ENCODE results near the gene RIPK1. TPM values are rescaled to one million over a fixed set of nuclear protein-coding genes. Genes with fewer than 3 reads are reported as not detected.
"Not testable (repeated sequence)": the region's sequence is repeated elsewhere in the genome, so short reads cannot be mapped to it uniquely, and the experiment has no call there.

The RIPK1 gene
- total RNA-seq, 1 donor from 2014 or later = 6.2 TPM

DNA sequence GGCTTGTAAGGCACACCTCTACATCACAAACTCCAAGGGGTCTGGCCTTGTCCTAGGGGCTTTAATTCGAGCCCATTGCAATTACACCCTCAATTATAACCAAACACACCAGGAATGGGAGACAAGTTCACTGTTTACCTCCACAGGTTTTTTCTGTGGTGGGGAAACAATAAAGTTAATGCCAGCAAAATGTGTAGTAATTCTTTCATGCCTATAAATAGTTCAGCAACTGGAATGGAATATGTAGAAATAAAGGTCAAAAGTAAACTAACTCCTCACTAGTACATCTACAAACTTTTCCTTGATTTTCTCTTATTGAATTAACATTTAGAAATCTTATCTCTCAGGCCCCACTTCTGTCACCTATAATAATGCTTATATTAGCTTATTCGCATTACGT, 27.1 kb upstream of the RIPK1 start:
- Histone ChIP-seq H3K27me3 (ENCODE audit: low read depth) (no peaks in the 10 kb centered on the region), H3K27ac (replicated peaks) (peak overlapping the region; percentile 53), H3K4me1 (peaks cover 12% of the 10 kb centered on the region), H3K4me3 (no peak overlapping the region), H3K9me3 (replicated peaks) (no peaks in the 10 kb centered on the region), H3K36me3 (no peaks in the 10 kb centered on the region)
- intact Hi-C loops (cut with micrococcal nuclease) = no loop called here
- TF ChIP-seq CTCF (IDR thresholded peaks at IDR 0.05; ENCODE audit: borderline replicate concordance) = no peak
- no peak for DNase-seq

- peak overlapping the region; percentile 53 for H3K27ac ChIP-seq (replicated peaks)
- no peaks in the 10 kb centered on the region for H3K27me3 ChIP-seq (ENCODE audit: low read depth)
- intact Hi-C loops (cut with micrococcal nuclease) = no loop called here
- H3K4me1 ChIP-seq = peaks cover 12% of the 10 kb centered on the region
- no peak for DNase-seq
- no peaks in the 10 kb centered on the region for H3K36me3 ChIP-seq
- no peaks in the 10 kb centered on the region for H3K9me3 ChIP-seq (replicated peaks)
- TF ChIP-seq CTCF (IDR thresholded peaks at IDR 0.05; ENCODE audit: borderline replicate concordance) = no peak
- H3K4me3 ChIP-seq = no peak overlapping the region
These were observed 26.7 kb upstream of the RIPK1 start for GRCh38 chr6:3041606-3042005.

- peaks cover 12% of the 10 kb centered on the region for H3K4me1 ChIP-seq
- no peak for TF ChIP-seq CTCF (IDR thresholded peaks at IDR 0.05; ENCODE audit: borderline replicate concordance)
- no peaks in the 10 kb centered on the region for H3K27me3 ChIP-seq (ENCODE audit: low read depth)
- no peak for DNase-seq
- no peak overlapping the region for H3K4me3 ChIP-seq
- no peaks in the 10 kb centered on the region for H3K9me3 ChIP-seq (replicated peaks)
- intact Hi-C loops (cut with micrococcal nuclease) = no loop called here
- H3K36me3 ChIP-seq = no peaks in the 10 kb centered on the region
- H3K27ac ChIP-seq (replicated peaks) = no peak overlapping the region
These were observed 22.9 kb upstream of the RIPK1 start for GRCh38 chr6:3045369-3045768.

DNA sequence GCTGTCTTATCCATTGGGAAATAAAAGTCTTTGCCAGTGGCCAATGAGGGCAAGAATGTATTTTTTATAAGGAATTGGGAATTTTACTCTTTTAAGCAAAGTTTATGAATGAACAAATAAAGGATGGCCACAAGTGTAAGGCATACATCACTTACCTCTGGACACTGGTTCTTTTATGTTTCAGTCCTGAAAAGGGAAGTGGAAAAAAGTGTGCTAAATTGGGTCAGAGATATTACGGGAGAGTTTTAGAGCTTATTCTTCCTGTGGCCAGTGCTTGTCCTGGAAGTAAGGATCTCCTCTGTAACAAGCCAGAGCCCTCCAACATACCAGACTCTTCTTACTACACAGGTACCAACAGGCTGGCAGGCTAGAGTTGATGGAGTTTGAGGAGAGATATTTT, 22.5 kb upstream of the RIPK1 start:
- H3K9me3 ChIP-seq (replicated peaks) = no peaks in the 10 kb centered on the region
- DNase-seq = no peak
- TF ChIP-seq CTCF (IDR thresholded peaks at IDR 0.05; ENCODE audit: borderline replicate concordance) = no peak
- intact Hi-C loops (cut with micrococcal nuclease) = no loop called here
- H3K27ac ChIP-seq (replicated peaks) = no peak overlapping the region
- peaks cover 12% of the 10 kb centered on the region for H3K4me1 ChIP-seq
- no peaks in the 10 kb centered on the region for H3K36me3 ChIP-seq
- H3K27me3 ChIP-seq (ENCODE audit: low read depth) = no peaks in the 10 kb centered on the region
- no peak overlapping the region for H3K4me3 ChIP-seq

DNA sequence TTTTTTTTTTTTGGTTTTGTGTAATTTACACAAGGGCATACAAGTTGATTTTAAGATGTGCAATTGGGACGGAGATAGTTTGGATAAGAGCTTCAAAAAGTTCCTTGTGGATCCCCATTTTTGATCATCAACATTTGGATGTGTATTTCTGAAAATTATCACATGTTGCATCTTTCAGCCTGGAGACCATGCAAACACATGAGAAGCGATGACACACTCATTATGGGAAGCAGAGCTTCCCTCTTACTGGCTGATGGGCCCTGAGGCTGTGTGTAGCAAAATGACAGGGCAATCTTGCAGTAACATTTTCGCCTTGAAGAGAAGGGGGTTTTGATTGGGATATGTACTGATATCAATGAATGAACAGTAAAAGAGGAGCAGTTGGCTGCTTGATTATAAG, 22.0 kb upstream of the RIPK1 start:
- H3K27me3 ChIP-seq (ENCODE audit: low read depth) = no peaks in the 10 kb centered on the region
- no peak overlapping the region for H3K27ac ChIP-seq (replicated peaks)
- intact Hi-C loops (cut with micrococcal nuclease) = no loop called here
- H3K9me3 ChIP-seq (replicated peaks) = no peaks in the 10 kb centered on the region
- peaks cover 10% of the 10 kb centered on the region for H3K4me1 ChIP-seq
- TF ChIP-seq CTCF (IDR thresholded peaks at IDR 0.05; ENCODE audit: borderline replicate concordance) = no peak
- DNase-seq = no peak
- H3K4me3 ChIP-seq = no peak overlapping the region
- H3K36me3 ChIP-seq = no peaks in the 10 kb centered on the region

DNA sequence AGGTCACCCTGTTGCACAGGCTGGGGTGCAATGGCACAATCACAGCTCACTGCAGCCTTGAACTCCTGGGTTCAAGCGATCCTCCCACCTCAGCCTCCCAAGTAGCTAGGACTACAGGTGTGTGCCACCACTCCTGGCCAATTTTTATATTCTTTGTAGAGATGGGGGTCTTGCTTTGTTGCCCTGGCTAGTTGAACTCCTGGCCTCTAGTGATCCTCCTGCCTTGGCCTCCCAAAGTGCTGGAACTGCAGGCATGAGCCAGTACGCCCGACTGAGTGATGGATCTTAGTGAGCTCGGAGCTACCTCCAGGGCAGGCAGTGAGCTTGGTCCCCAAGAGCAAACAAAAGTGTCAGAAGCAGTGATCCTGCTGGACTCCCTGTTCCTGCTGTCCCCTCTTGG, 20.3 kb upstream of the RIPK1 start:
- H3K9me3 ChIP-seq (replicated peaks); DNase-seq; H3K27ac ChIP-seq (replicated peaks); H3K4me1 ChIP-seq; intact Hi-C loops (cut with micrococcal nuclease); H3K36me3 ChIP-seq; H3K27me3 ChIP-seq (ENCODE audit: low read depth); H3K4me3 ChIP-seq: not testable (repeated sequence)

Data from left ventricle myocardium inferior (tissue), 1 donor.